CD4-positive, alpha-beta T cell treated with Interleukin-15 for 1 hour (primary cell): ENCODE measurements around the gene SNIP1.
"Not testable (repeated sequence)": the region's sequence is repeated elsewhere in the genome, so short reads cannot be mapped to it uniquely, and the experiment has no call there.

Source experiments
- DNase-seq: peaks from one replicate; pipeline ENCODE4 v3.0.0-alpha.2; 2020

SNIP1 gene

GRCh38 chr1:37559080-37559479 is 5.0 kb upstream of the SNIP1 start:
- no peak for DNase-seq

GRCh38 chr1:37558411-37558810 is 4.3 kb upstream of the SNIP1 start:
- no peak for DNase-seq

GRCh38 chr1:37557402-37557801 is 3.3 kb upstream of the SNIP1 start:
- no peak for DNase-seq

GRCh38 chr1:37556712-37557196 is 2.7 kb upstream of the SNIP1 start, which contains the start of gene DNALI1:
DNALI1 (plus strand) TSS chr1:37556940; CDS start chr1:37556995, 55 bp downstream.
- DNase-seq, result peak; percentile 41

GRCh38 chr1:37553598-37553926 is 531 bp downstream of the SNIP1 start:
- no peak for DNase-seq

DNA sequence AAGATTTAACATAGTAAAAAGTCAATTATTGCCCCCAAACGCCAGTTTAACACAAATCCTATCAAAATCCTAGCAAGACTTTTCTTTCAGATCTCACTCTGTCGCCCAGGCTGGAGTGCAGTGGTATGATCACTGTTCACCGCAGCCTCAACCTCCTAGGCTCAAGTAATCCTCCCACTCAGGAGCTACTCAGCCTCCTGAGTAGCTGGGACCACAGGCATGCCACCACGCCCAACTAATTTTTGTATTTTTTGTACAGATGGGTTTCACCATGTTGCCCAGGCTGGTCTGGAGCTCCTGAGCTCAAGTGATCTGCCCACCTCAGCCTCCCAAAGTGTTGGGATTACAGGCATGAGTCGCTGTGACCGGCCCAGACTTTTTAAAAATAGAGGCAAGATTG is 4.8 kb downstream of the SNIP1 start:
- DNase-seq, result no peak

DNA sequence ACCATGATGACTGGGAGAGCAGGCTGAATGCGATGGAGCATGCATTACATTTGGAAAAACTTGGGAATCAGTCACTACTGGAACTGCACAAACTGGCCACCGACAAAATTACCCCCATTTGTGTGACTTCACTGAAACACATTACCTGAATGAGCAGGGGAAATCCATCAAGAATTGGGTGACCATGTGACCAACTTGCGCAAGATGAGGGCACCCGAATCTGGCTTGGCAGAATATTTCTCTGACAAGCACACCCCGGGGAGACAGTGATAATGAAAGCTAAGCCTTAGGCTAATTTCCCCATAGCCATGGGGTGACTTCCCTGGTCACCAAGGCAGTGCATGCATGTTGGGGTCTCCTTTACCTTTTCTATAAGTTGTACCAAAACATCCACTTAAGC is 9.1 kb downstream of the SNIP1 start:
- DNase-seq, result no peak

GRCh38 chr1:37544530-37544929 is 9.6 kb downstream of the SNIP1 start:
- DNase-seq, result no peak

DNA sequence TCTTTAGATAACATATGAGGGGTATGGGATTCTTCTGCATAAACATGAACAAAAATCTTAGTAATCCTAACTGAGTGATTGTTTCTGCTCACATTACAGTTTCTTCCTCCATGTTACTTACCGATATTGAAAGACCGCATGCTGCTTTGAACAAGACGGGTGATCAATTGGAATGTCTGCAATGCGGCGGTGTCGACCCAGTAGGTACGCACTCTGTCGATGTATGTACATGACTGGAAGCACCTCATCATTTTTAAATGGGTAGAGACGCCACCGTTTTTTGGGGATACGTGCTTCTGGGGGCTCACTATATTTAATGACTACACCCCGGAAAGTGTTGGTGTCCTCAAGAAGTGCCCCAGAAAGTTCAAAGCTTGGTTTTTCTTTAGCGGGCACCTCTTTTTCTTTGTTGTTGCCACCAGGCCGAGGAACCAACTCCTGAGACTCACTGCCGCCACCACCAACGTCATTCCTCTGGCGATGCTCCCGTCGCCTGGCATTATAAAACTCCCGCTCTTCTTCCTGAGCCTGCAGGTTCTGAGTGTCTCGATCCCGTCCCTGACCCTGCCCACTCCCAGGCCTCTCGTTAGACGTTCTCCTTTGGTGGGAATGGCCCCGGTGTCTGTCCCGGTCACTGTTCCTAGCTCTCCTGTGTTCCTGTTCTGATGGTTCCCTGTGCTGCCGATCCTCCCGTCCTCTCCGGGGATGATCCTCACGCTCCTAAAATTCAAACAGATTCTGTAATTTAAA is 13.9 kb downstream of the SNIP1 start:
- DNase-seq, result no peak

DNA sequence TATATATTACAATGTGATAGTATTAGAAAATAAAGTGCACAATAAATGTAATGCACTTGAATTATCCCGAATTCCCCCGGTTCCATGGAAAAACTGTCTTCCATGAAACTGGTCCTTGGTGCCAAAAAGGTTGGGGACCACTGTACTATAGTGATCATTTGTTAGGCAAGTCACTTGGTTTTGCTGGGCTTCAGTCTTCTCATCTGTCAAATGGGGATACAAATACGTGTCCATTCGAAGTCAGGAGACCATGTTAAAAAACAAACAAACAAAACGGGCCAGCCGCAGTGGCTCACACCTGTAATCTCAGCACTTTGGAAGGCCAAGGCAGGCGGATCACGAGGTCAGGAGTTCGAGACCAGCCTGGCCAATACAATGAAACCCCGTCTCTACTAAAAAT is 14.9 kb downstream of the SNIP1 start:
- not testable (repeated sequence) for DNase-seq

DNA sequence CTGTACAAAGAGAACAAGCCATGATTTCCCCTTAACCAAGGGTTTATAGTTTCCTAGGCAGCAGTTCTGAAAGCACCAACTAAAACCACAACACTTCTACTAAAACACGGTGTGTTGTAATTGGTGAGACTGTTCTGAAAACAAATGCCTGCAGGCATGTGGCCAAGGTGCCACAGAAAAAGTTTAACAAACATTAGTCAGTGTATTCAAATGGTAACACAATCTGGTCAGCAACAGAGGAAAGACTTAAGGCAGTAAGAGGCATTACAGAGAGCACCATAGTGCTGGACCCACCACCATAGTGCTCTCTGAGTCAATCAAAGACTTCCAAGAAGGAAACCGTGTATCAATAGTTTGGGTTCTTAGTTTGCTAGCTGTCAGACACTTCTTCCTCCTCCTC is 16.7 kb downstream of the SNIP1 start:
- no peak for DNase-seq

DNA sequence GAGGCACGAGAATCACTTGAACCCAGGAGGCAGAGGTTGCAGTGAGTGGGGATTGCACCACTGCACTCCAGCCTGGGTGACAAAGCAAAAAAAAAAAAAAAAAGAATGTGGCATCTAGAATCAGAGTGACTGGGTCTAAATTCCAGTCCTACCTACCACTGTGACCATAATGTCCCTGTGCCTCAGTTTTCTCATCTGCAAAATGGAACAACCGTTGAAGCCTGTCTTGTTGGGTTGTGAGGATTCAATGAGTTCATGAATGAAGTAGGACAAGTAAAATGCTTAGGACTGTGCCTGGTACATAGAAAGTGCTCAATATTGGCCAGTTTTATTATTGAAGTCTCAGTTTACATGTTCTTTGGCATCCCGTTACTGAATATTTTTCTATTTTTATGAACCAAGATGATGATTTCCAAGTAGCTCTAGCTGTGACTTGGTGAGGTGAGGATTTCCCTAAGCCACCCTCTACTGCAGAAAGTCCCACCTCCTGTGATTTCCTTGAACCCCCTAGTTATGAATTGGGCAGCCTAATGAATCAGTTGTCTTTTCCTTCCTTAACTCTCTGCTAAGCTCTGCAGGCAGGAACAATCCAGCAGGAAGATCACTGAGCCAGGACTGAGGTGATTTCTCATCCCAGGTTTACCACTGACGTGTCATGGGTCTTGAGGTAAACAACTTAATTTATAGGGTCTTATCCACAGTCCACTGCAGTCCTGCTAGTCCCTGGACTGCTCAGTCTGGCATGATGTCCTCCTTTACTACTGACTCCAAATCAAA is 20.6 kb downstream of the SNIP1 start:
- DNase-seq, result no peak

- DNase-seq, result not testable (repeated sequence)
Observed at GRCh38 chr1:37532418-37533156, 21.5 kb downstream of the SNIP1 start.

DNA sequence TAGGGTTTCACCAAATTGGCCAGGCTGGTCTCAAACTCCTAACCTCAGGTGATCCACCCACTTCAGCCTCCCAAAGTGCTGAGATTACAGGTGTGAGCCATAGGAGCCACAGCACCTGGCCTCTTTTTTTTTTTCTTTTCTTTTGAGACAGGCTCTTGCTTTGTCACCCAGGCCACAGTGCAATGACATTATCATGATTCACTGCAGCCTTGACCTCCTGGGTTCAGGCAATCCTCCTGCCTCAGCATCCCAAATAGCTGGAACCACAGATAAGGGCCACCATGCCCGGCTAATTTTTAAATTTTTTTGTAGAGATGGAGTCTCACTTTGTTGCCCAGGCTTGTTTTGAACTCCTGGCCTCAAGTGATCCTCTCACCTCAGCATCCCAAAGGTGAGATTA is 24.2 kb downstream of the SNIP1 start:
- DNase-seq, result not testable (repeated sequence)

GRCh38 chr1:37519613-37520012 is 34.5 kb downstream of the SNIP1 start:
- no peak for DNase-seq

DNA sequence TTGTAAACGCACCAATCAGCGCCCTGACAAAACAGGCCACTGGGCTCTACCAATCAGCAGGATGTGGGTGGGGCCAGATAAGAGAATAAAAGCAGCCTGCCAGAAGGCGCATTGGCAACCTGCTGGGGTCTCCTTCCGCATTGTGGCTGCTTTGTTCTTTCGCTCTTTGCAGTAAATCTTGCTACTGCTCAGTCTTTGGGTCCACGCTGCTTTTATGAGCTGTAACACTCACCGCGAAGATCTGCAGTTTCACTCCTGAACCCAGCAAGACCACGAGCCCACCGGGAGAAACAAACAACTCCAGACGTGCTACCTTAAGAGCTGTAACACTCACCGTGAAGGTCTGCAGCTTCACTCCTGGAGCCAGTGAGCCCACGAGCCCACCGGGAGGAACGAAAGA is 35.2 kb downstream of the SNIP1 start:
- peak; percentile 63 for DNase-seq

GRCh38 chr1:37518241-37518640 is 35.9 kb downstream of the SNIP1 start:
- not testable (repeated sequence) for DNase-seq

- no peak for DNase-seq
Observed at GRCh38 chr1:37517569-37517968, 36.5 kb downstream of the SNIP1 start.

DNA sequence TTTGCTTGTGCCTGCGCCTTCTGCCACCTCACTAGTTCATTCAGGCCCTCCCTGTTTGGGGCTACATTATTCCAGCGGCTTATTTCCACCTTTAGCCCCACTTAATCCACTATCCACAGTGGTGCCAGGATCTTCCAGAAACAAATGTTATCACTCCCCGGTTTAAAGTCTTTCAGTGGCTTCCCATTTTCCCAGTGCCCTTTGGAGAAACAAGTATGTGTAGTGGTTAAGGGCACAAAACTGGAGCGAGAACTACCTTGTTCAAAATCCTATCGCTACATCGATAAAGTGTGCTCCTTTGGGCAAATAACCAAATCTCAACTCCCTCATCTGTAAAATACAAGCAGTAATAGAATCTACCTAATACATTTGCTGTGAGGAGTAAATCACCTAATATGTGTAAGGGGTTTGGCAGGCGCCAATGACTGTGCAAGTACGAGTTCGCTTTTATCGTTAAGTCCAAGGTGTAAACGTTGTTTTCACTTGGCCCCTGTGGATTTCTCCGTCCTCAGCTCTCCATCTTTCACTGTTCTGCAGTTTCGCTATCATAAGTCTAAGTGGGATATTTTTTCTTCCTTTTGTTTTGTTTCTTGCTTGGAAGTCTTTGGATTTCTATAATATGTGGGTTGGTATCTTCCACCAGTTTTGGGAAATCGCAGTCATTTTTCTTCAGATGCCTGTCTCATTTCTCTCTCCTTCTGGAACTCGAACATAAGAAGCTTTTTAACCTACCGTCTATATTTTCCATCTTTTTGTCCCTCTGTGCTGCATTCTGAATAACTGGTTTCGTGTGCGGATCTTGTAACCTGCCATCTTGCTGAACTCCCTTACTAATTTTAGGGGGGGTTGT is 38.7 kb downstream of the SNIP1 start:
- no peak for DNase-seq

GRCh38 chr1:37514350-37515184 is 39.5 kb downstream of the SNIP1 start, which contains the start of gene MEAF6:
MEAF6 (minus strand) TSS chr1:37514766; CDS start chr1:37514746, 20 bp downstream.
- peak; percentile 85 for DNase-seq

DNA sequence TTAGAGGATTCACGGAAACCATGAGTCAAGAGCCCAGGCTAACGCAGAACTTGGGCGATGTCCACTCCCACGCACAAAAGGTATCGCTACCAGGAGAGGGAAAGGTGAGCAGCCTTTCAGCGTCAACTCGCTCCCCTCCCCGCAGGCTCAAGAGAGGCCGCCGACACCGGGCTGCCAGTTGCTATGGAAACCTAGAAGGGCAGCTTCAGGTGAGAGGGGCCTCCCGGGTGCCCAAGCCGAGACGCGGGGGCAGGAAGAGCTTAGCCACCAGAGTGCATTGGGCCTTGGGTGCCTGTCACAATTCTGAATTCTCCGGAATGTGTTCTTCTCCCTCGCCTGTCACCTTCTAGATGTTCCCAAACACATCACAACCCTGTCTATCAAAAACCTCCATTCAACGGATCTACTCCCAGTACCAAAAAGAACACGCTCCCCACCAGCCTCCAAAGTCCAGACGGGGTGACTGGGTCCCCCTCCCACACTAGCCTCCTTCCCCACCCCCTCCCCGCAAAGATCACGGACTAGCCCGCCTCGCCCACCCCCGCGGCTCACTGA is 40.2 kb downstream of the SNIP1 start:
- DNase-seq, result peak; percentile 62
